ENCODE measurements around the gene GLTPD2.

Gene GLTPD2

DNA sequence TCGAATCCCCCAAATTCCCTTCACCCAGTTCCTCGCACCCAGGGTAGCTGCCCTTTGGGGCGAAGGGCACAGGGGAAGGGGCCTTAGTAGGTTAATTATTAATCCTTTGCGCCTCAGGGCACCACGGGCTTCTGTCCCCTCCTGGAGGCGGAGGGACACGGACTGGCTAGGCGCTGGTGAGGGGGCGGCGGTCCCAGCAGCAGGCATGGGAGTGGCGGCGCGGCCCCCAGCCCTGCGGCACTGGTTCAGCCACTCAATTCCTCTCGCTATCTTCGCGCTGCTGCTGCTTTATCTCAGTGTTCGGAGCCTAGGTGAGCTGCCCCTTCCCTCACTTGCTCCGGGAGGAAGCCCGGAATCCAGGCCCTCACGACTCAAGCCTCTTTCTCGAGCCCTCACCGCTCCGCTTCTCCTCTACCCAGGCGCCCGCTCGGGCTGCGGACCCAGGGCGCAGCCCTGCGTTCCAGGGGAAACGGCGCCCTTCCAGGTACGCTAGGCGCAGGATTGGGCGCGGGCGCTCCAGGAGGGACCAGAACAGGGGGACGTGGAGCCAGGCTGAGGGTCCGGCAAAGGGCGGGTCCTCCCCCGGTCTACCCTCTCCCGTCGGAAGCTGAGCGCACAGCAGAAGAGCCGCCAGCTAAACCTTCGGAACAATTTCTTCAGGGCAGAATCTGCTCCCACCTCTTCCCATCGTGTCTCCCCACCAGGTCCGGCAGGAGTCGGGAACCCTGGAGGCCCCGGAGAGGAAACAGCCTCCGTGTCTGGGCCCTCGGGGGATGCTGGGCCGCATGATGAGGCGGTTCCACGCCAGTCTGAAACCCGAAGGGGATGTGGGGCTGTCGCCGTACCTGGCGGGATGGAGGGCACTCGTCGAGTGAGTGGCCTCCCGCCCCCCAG, at the start of gene GLTPD2:
Gene GLTPD2, plus strand, starts transcription at position 158 of the 894 bp plus-strand sequence. Its CDS starts 48 bp downstream, at position 206.
- no peak for DNase-seq (ENCODE audit: low read depth)

DNA sequence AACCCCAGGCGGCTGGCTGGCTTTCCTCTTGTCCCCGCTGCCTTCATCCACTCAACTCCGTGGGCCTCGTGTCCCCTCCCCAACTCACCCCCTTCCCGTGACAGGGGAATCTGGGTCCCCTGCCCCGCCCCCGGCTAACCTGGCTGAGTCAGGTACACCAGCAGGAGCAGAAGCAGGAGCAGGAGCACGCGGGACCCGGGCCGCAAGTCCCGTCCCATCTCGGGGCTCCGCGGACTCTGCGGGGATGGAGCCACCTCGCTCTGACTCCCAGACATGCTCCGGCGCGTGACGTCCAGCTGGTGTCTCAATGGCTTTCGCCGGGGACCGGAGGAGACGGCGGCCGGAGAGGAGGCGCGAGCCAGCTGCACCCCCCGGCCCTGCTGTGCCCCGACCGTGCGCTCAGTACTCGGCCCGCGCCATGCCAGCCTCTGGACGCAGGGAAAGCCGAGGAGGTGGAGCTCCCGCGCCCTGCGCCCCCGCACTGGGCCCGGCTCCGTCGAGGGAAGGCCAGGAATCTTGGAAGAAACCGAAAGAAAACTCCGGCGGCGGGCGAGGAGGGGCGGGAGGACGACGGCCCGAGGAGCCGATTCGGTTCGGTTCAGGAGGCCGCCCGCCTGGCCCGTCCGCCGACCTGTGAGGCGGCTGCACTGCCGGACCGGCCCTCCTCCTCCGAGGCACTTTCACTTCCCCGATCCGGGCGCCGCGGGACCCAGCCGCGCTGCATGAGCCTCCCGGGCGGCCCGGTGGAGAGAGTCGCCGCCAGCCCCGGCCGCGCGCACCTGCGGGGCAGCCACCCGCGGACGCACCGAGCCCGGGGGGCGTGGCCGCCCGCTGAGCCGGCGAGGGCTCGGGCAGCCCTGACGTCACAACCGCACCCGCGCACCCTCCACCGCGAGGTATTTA, 49.4 kb upstream of the GLTPD2 start, which contains the start of the genes CXCL16 and ZMYND15:
Gene CXCL16, minus strand, starts transcription at position 807 of the 903 bp plus-strand sequence. Its CDS starts 589 bp downstream, at position 218.
Gene ZMYND15, plus strand, starts transcription at position 712 of the 903 bp plus-strand sequence. CDS start 716 bp downstream, outside the sequence.
- DNase-seq (ENCODE audit: low read depth), result peak; percentile 44

DNA sequence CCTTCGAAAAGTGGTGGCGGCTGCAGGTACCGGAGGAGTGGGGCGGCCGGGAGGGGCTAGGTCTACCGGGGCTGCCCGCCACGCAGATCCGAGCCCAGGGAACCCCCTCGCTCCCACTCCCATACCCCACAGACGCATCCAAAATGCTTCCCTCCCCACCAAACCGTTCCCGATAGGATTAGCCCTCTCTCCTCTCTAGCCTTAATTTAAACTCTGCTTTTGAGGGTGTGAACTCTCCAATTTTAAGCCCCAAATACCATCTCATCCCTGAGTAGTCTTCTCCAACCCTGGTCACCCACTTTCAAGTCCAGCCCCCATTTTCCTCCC, 48.8 kb upstream of the GLTPD2 start:
- no peak for DNase-seq (ENCODE audit: low read depth)

DNA sequence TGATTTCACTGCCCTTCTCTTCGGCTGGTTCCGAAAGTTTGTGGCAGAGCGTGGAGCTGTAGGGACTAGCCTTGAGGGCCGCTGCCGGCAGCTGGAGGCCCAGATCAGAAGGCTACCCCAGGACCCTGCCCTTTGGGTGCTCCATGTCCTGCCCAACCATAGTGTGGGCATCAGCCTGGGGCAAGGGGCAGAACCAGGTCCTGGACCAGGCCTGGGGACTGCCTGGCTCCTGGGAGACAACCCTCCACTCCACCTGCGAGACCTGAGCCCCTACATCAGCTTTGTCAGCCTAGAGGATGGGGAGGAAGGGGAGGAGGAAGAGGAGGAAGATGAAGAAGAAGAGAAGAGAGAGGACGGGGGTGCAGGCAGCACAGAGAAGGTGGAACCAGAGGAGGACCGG, 48.2 kb upstream of the GLTPD2 start:
- no peak for DNase-seq (ENCODE audit: low read depth)

DNA sequence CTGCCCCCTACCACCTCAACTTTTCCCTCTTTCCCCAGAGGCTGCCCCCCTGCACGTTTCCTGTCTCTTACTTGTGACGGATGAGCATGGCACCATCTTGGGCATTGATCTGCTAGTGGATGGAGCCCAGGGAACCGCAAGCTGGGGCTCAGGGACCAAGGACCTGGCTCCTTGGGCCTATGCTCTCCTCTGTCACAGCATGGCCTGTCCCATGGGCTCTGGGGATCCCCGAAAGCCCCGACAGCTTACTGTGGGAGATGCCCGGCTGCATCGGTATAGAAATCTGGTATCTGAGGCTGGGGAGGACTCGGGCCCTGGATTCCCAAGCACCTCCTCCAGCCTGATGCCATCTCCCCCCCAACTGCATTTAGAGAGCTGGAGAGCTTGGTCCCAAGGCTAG, 47.2 kb upstream of the GLTPD2 start:
- DNase-seq (ENCODE audit: low read depth), result no peak

DNA sequence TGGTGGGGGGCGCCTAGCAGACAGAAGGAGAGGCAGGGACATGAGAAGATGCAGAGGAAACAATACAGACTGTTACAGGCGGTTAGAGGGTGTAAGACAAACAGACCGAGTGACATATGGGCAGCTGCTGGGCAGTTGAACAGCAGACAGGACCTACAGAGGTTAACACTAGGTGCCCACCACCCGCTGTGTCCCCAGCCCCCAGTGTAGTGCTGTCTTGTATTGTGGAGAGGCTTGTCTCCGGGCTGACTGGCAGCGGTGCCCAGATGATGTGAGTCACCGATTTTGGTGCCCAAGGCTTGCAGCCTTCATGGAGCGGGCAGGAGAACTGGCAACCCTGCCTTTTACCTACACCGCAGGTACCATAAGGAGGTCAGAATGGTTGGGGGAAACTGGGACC, 46.6 kb upstream of the GLTPD2 start:
- no peak for DNase-seq (ENCODE audit: low read depth)

DNA sequence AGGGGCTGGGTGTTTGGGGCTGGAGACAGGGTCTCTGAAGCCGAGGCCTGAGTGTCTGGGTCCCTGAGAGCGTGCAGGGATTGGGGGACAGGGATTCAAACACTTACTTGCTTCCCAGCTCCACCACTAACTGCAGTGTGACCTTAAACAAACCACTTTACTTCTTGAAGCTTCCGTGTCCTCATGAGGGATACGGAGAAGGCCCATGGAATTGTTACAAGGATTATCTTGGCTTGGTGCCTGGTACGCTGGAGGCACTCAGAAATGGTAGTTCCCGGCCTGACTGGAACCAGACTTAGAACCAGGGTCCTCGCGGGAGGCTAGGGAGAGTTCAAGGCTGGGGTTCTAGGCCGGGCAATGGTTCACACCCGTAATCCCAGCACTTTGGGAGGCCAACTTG, 46.1 kb upstream of the GLTPD2 start:
- DNase-seq (ENCODE audit: low read depth), result no peak

DNA sequence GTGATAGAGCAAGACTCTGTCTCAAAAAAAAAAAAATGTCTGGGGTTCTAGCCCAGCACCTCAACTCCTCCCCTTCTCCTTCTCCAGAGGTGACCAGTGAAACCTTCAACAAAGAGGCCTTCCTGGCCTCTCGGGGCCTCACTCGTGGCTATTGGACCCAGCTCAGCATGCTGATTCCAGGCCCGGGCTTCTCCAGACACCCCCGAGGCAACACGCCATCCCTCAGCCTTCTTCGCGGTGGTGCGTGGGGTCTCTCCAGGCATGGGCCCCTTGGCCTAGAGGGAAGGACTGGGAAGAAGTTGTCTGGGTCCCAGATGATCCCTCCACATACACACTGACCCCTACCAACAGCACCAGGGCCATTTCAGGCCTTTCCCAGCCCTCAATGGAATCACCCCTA, 45.5 kb upstream of the GLTPD2 start:
- DNase-seq (ENCODE audit: low read depth), result no peak

DNA sequence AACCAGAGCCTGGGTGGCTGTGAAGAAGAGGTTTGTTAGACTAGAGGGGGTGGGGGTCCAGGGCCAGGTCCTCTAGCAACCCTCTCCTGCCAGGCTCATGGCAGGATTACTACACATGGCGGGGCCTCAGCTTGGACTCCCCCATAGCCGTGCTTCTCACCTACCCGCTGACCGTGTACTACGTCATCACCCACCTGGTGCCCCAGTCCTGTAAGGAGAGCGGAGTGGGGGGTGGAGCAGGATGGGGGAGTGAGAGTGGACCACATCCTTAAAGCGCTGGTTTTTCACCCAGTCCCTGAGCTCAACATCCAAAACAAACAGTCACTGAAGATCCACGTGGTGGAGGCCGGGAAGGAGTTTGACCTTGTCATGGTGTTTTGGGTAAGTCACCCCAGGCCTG, 44.9 kb upstream of the GLTPD2 start:
- DNase-seq (ENCODE audit: low read depth), result no peak

DNA sequence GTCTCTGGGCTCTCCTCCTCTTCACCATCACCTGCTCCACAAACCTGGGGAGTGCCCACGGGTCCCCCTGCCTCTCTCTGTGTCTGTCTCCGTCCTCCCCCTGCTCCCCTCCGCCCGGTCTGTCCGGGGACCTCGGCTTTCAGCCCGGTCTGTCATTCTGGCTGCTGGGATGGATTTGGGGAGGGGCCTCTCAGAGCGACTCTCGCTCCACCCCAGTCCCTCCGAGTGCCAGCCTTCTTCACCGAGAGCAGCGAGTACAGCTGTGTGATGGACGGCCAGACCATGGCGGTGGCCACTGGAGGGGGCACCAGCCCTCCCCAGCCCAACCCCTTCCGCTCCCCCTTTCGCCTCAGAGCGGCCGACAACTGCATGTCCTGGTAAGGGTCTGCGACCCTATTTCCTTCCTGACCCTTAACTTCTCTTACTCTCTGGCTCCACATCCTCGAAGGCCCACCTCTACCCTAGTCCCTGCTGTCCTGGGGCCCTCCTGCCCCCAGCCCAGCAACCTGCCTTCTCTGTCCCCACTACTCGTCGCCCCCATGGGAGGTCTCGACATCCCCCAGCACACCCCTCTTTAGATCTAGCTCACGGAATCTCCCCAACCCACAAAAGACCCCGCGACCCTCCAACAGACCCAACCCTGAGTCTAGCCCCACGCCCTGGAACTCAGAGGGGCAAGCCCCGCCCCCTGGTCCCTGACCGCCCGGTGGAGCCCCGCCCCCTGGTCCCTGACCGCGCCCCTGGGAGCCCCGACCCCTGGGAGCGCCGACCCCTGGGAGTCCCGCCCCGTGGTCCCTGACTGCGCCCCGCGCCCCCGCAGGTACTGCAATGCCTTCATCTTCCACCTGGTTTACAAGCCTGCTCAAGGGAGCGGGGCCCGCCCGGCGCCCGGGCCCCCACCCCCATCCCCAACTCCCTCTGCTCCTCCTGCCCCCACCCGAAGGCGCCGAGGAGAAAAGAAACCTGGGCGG, 43.5 kb upstream of the GLTPD2 start:
- no peak for DNase-seq (ENCODE audit: low read depth)

DNA sequence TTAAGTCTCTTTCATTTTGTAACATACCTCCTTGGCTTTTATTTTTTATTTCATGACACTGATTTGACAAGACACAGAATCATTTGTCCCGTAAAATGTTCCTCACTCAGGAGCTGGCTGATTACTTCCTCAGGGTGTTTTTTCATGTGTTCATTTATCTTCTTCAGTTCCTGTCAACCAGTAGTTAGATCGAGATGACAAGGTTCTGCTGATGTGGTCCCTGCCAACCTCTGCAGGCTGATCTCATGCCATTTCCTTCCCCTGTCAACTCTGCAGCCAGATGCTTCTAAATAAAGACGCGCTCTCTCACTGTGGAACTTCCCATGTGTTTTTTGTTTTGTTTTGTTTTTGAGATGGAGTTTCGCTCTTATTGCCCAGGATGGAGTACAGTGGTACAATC, 40.9 kb upstream of the GLTPD2 start:
- DNase-seq (ENCODE audit: low read depth), result no peak

DNA sequence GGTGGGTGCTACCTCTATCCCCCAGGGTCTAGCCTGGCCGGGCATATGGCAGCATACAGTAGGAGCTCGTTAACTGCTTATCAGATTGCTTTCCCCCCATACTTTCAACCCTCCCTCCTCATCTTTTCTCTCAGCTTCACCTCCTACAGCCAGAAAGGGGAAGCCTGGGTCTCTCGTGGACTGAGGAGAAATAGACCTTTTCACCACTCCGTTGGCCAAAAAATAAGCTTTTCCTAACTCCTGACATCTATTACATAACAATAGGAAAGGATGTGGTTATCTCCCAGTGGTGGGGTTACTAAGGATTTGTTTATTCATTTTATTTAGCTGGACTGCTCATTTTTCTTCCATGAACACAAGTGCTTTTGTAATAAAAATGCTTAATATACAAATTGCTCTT, 40.1 kb upstream of the GLTPD2 start:
- no peak for DNase-seq (ENCODE audit: low read depth)

DNA sequence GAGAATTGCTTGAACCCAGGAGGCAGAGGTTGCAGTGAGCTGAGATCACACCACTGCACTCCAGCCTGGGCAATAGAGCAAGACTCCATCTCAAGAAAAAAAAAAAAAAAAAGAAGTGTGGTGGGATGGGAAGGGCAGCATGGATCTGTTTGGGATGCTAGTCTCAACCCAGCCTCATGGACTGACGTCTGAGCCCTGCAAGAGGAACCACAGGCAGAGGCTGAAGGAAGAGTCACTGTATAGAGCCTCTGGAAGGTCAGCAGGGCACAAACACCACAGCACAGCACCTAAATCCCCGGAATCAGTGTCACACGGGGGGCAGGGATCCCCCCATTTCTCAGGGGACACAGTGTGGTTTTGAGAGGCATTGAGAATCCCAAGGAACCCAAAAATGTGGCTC, 38.2 kb upstream of the GLTPD2 start:
- DNase-seq (ENCODE audit: low read depth), result no peak

DNA sequence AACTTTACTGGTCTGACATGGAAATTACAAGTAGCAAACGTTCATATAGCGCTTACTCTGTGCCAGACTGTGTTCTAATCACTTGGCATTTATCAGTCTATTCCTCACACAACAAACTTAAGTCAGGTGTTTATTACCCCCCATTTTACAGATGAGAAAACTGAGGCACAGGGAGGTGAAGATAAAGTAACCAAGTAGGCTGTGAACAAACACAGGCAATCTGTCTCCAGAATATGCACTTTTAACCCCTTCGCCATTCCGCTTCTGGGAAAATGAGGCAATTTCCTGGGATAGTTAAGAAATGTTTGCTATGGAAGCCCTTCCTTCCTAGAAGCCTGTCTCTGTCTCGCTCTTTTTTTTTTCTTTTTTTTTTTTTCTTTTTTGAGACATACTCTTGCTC, 36.8 kb upstream of the GLTPD2 start:
- no peak for DNase-seq (ENCODE audit: low read depth)

DNA sequence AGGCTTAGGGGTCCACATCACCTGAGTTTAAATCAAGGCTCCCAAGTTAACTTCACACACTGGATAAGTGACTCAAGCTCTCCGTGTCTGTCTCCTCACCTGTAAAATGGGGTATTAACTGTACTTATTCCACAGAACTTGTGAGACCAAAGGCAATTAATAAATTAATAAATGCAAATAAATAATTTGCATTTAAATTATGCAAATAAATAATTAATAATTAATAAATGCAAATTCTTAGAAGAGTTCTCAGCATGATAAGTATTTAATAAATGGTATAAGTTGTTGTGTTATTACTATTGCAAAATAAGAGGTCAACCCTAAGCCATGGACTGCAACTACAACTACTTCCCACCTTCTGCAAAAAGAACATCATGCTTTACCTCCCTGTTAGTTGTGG, 35.4 kb upstream of the GLTPD2 start:
- DNase-seq (ENCODE audit: low read depth), result no peak

DNA sequence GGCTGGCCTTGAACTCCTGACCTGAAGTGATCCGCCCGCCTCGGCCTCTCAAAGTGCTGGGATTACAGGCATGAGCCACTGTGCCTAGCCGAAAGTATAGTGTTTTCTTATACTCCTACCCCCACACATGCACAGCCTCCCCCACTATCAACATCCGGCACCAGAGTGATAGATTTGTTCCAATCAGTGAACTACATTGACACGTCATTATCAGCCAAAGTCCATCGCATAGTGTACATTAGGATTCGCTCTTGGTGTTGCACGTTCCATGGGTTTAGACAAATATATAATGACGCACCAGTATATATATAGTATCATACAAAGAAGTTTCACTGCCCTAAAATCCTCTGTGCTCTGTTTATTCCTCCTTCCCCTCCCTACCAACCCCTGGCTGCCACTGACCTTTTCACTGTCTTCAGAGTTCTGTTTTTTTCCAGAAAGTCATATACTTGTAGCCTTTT, 29.0 kb upstream of the GLTPD2 start:
- no peak for DNase-seq (ENCODE audit: low read depth)

DNA sequence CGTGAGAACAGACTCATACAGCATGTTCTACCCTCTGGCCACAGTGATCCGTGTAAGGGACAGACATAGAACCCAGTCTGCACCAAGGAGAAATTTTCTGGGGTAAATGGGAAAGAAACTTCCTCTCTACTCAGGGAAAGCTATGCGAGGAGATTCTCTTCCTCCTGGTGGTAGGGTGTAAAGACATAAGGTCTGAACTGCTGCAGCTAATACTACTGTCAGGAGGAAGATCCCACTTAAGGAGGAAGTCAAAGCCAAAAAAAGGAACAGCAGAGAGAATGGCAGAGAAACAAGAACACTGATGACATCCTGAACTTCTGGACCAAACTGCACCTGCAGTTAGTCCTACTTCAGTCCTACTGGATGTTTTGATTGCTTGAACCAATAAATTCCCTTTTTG, 24.2 kb upstream of the GLTPD2 start:
- no peak for DNase-seq (ENCODE audit: low read depth)

DNA sequence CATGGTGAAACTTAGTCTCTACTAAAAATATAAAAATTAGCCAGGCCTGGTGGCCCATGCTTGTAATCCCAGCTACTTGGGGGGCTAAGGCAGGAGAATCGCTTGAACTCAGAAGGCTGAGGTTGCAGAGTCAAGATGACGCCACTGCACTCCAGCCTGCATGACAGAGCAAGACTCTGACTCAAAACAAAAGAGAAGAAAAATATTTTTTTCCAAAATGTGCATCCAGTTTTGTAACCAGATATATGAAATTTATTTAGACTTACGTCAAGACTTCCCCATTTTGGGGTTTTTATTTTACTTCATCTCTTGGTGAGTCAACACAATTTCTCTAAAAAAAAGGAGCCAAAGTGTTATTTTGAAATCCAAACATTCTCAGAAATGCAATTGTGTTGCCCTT, 22.6 kb upstream of the GLTPD2 start:
- no peak for DNase-seq (ENCODE audit: low read depth)

DNA sequence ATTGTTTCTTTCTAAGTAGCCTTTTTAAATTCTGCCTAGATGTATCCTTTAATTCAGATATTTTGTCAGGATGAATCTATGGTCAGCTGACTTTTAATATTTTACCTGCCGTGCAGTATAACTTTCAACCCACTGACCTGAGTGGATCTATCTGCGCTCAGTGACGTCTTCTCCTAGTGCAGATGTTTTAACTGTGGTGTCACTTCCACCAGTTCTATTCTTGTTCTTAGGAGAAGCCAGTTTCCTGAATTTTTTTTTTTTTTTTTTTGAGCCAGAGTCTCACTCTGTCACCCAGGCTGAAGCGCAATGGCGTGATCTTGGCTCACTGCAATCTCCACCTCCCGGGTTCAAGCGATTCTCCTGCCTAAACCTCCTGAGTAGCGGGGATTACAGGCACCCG, 22.0 kb upstream of the GLTPD2 start:
- no peak for DNase-seq (ENCODE audit: low read depth)

DNA sequence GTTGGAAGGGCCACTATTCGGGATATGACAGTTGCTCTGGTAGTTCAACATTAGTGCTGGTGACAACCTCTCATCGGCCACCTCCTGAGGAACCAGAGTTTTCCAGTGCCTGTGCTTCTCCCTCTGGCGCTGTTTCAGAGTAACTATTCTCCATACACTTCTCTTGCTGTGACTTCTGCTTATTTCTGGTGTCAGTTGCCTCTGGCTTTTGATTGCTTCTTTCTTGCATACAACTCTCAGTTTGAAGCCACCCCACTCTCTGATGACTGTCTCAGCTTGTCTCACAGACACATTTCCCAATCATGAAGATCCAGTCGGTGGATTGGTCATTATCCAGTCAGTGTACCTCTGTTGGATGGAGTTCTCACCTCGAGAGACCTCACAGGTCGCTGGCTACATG, 20.5 kb upstream of the GLTPD2 start:
- no peak for DNase-seq (ENCODE audit: low read depth)

DNA sequence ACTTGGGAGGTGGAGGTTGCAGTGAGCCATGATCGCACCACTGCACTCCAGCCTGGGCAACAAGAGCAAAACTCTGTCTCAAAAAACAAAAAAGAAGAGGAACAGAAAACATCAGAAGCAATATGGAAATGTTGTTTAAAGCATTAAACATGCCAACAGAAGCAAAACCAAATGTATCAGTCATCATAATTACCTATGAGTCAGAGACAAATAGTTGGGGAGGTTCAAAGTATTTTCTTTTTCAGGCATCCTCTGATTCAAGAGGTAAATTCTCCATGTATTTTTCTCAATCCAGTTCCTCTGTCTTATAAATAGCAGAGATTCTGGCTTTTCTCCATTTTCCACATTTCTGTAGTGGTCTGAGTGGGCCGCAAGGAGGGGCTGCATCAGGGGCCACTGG, 19.1 kb upstream of the GLTPD2 start:
- DNase-seq (ENCODE audit: low read depth), result no peak
